Measurements from ENCODE around the gene CD63. TPM values are rescaled to one million over a fixed set of nuclear protein-coding genes. Genes with fewer than 3 reads are reported as not detected.

Gene CD63
- total and polyA plus RNA-seq, 9 of the 15 experiments (the other 6 are each of a cell fraction or from before 2014, with no cell fraction given): 313 to 735 (median 433) TPM

DNA sequence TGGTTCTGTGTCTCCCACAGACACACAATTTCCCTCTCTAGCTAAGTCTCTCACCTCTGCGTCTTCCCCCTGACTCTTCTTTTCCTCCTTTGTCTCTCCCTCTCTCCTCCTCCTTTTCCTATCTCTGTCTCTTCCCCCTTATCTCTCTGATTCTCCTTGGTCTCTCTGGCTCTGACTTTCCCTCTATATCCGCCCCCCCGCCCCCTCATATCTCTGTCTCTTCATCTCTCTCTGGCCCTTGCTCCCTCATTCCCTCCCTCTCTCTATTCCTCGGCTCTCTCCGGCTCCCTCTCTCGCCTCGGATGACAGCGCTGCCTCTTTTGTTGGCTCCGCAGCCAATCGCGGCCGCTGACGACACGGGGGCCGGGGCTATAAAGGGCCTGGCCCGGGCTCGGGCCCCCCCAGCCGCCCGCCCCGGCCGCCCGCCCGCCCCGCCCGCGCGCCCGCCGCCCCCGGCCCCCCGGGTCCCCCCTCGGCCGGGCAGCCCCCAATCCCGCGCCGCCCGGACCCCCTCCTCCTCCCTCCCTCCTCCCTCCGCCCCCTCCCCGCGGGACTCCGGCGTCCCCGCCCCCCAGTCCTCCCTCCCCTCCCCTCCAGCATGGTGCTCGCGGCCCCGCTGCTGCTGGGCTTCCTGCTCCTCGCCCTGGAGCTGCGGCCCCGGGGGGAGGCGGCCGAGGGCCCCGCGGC lies 14.1 kb upstream of the CD63 start, which contains the start of gene GDF11 (continued):
- TF ChIP-seq, protein P1, sequence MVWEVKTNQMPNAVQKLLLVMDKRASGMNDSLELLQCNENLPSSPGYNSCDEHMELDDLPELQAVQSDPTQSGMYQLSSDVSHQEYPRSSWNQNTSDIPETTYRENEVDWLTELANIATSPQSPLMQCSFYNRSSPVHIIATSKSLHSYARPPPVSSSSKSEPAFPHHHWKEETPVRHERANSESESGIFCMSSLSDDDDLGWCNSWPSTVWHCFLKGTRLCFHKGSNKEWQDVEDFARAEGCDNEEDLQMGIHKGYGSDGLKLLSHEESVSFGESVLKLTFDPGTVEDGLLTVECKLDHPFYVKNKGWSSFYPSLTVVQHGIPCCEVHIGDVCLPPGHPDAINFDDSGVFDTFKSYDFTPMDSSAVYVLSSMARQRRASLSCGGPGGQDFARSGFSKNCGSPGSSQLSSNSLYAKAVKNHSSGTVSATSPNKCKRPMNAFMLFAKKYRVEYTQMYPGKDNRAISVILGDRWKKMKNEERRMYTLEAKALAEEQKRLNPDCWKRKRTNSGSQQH (CRISPR knock-in tag; IDR thresholded peaks at IDR 0.05): peak; percentile 96
- TF ChIP-seq GATAD2B (IDR thresholded peaks at IDR 0.05; ENCODE audit: borderline replicate concordance) (no peak), HIVEP1 (CRISPR knock-in tag; IDR thresholded peaks at IDR 0.05) (no peak), E2F8 (IDR thresholded peaks at IDR 0.05; ENCODE audit: low read depth, partially characterized antibody) (peak; percentile 38), CTBP1 (IDR thresholded peaks at IDR 0.05; ENCODE audit: borderline replicate concordance) (peak; percentile 17; the same call in 1 of the 2 replicates), ILF3 (IDR thresholded peaks at IDR 0.05; ENCODE audit: borderline replicate concordance) (no peak), NUFIP1 (IDR thresholded peaks at IDR 0.05; ENCODE audit: partially characterized antibody) (no peak), SOX6 (IDR thresholded peaks at IDR 0.05) (peak; percentile 79; the same call in 1 of the 2 replicates), CREM (IDR thresholded peaks at IDR 0.05; ENCODE audit: low read depth) (peak; percentile 59), CHCHD3 (CRISPR knock-in tag; IDR thresholded peaks at IDR 0.05) (no peak), KLF1 (tag; IDR thresholded peaks at IDR 0.05) (no peak), EGR1 (conservative IDR thresholded peaks at IDR 0.05) (peak; percentile 95), NCOA4 (IDR thresholded peaks at IDR 0.05; ENCODE audit: partially characterized antibody) (peak; percentile 91), ELF4 (CRISPR knock-in tag; IDR thresholded peaks at IDR 0.05) (peak; percentile 95), SMARCE1 (IDR thresholded peaks at IDR 0.05) (peak; percentile 93), SMARCA5 (IDR thresholded peaks at IDR 0.05) (peak; percentile 90), NCOR1 (IDR thresholded peaks at IDR 0.05) (peak; percentile 45; the same call in 1 of the 2 replicates), C11orf30 (IDR thresholded peaks at IDR 0.05; ENCODE audit: low read depth) (peak; percentile 46; the same call in 1 of the 2 replicates), ZEB2 (IDR thresholded peaks at IDR 0.05) (peak; percentile 76), HLTF (IDR thresholded peaks at IDR 0.05) (peak; percentile 98), CBX3 (IDR thresholded peaks at IDR 0.05; ENCODE audit: borderline replicate concordance in 1 of 2, low read length in 2 of 2) (0 out of 3 replicates have a peak, but pooled peaks of 1 of the 2 experiments have one; percentile 22), NFIC (IDR thresholded peaks at IDR 0.05) (peak; percentile 57), RNF219 (CRISPR knock-in tag; IDR thresholded peaks at IDR 0.05) (no peak)
- TF ChIP-seq, protein P2, sequence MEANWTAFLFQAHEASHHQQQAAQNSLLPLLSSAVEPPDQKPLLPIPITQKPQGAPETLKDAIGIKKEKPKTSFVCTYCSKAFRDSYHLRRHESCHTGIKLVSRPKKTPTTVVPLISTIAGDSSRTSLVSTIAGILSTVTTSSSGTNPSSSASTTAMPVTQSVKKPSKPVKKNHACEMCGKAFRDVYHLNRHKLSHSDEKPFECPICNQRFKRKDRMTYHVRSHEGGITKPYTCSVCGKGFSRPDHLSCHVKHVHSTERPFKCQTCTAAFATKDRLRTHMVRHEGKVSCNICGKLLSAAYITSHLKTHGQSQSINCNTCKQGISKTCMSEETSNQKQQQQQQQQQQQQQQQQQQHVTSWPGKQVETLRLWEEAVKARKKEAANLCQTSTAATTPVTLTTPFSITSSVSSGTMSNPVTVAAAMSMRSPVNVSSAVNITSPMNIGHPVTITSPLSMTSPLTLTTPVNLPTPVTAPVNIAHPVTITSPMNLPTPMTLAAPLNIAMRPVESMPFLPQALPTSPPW (CRISPR knock-in tag; IDR thresholded peaks at IDR 0.05): peak; percentile 94

Measured in K562 (cell line).